Astrocyte (in vitro differentiated cells and primary cell): ENCODE data around the gene INPP5E. TPM values are rescaled to one million over a fixed set of nuclear protein-coding genes. Genes with fewer than 3 reads are reported as not detected.

Experiments used
- DNase-seq: peaks from one replicate; pipeline ENCODE4 v3.0.0-alpha.2; 2010; ENCODE audit warnings: low read depth
- FAIRE-seq: peaks from 2 replicates; lab custom pipeline; 2011; peaks lifted over from hg19 to GRCh38; lab: Jason Lieb, UNC
- H2AFZ ChIP-seq: 2 replicates; pipeline ENCODE4 v1.6.0; 2012; ENCODE audit warnings: low read depth, low read length, inconsistent platforms
- H3K27ac ChIP-seq: 2 replicates; pipeline ENCODE4 v1.5.1; 2011; ENCODE audit warnings: low read depth, low read length, inconsistent platforms
- H3K27me3 ChIP-seq: 2 replicates; pipeline ENCODE4 v1.6.0; 2011; ENCODE audit warnings: low read length, inconsistent platforms; ENCODE audit not compliant: insufficient read depth
- H3K36me3 ChIP-seq: 2 replicates; pipeline ENCODE4 v1.5.1; 2011; ENCODE audit warnings: low read length, inconsistent platforms; ENCODE audit not compliant: insufficient read depth
- H3K4me1 ChIP-seq: 2 replicates; pipeline ENCODE4 v1.5.1; 2011; ENCODE audit warnings: low read length, inconsistent platforms; ENCODE audit not compliant: insufficient read depth
- H3K4me2 ChIP-seq: 2 replicates; pipeline ENCODE4 v1.6.0; 2012; ENCODE audit warnings: low read length, inconsistent platforms
- H3K4me3 ChIP-seq: 2 replicates; pipeline ENCODE4 v1.5.1; 2011; ENCODE audit warnings: low read depth, mild to moderate bottlenecking, low read length, inconsistent platforms; ENCODE audit not compliant: insufficient read depth
- H3K79me2 ChIP-seq: 2 replicates; pipeline ENCODE4 v1.6.0; 2012; ENCODE audit warnings: mild to moderate bottlenecking, low read length, inconsistent platforms; ENCODE audit not compliant: insufficient read depth
- H3K9ac ChIP-seq: 2 replicates; pipeline ENCODE4 v1.6.0; 2012; ENCODE audit warnings: mild to moderate bottlenecking, low read length, inconsistent platforms
- H3K9me3 ChIP-seq: 2 replicates; pipeline ENCODE4 v1.5.1; 2012; ENCODE audit warnings: low read depth, mild to moderate bottlenecking, low read length, inconsistent platforms; ENCODE audit not compliant: insufficient read depth
- H4K20me1 ChIP-seq: 2 replicates; pipeline ENCODE4 v1.6.0; 2012; ENCODE audit warnings: low read length, inconsistent platforms; ENCODE audit not compliant: insufficient read depth
- H3K27ac Mint-ChIP-seq: one replicate; pipeline ENCODE4 v1.8.0; 2021; ENCODE audit warnings: mild to moderate bottlenecking, mixed read lengths; ENCODE audit not compliant: unreplicated experiment
- H3K27me3 Mint-ChIP-seq: one replicate; pipeline ENCODE4 v1.8.0; 2021; ENCODE audit warnings: low read depth, mixed read lengths; ENCODE audit not compliant: unreplicated experiment
- H3K36me3 Mint-ChIP-seq: one replicate; pipeline ENCODE4 v1.8.0; 2021; ENCODE audit warnings: low read depth, mixed read lengths; ENCODE audit not compliant: unreplicated experiment
- H3K4me1 Mint-ChIP-seq: one replicate; pipeline ENCODE4 v1.8.0; 2021; ENCODE audit warnings: low read depth, mixed read lengths; ENCODE audit not compliant: unreplicated experiment
- H3K4me3 Mint-ChIP-seq: one replicate; pipeline ENCODE4 v1.8.0; 2021; ENCODE audit warnings: mild to moderate bottlenecking, moderate library complexity, mixed read lengths; ENCODE audit not compliant: unreplicated experiment
- H3K9me3 Mint-ChIP-seq: one replicate; pipeline ENCODE4 v1.8.0; 2021; ENCODE audit warnings: mild to moderate bottlenecking, mixed read lengths; ENCODE audit not compliant: unreplicated experiment
- EZH2 ChIP-seq: IDR thresholded peaks from 2 replicates; pipeline ENCODE4 v1.6.1; 2012; ENCODE audit warnings: mild to moderate bottlenecking, low read length, inconsistent platforms; ENCODE audit not compliant: insufficient read depth
- total RNA-seq: library from RNA; stranded (reverse); gene quantifications from 2 replicates; pipeline ENCODE4 v1.2.1, GENCODE V29; 2021
- TF ChIP-seq, protein P1 (sequence below): IDR thresholded peaks from 2 replicates; pipeline ENCODE4 v1.5.1; 2011; ENCODE audit warnings: low read depth, mild to moderate bottlenecking, inconsistent platforms, low read length, moderate library complexity; ENCODE audit not compliant: insufficient read depth

INPP5E gene
- total RNA-seq, 1 donor from 2014 or later: 13.2 TPM

DNA sequence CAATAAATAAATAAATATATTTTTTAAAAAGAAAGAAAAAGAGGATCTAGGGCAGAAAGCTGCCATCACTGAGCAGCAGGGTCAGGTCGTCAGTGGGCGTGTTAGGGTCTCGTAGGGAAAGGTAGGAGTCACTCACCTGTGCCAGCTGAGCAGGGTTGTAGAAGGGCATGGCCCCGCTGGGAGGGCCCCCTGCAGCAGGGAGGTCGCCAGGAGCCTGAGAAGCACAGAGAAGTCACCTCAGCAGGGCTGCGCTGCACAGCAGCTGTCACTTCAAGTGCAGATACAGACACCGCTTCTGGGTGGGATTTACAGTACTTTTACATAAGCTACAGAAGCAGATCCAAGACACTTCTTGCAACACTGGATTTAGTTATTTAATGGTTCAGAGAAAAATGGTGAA lies 4.0 kb upstream of the INPP5E start:
- Histone ChIP-seq H3K4me2 (no peak overlapping the region), H3K79me2 (peaks cover 20% of the 10 kb centered on the region), H2AFZ (no peak overlapping the region), H3K9me3 (no peaks in the 10 kb centered on the region), H3K4me1 (peaks cover 24% of the 10 kb centered on the region), H4K20me1 (peaks cover 73% of the 10 kb centered on the region), H3K27ac (no peak overlapping the region), H3K4me3 (no peak overlapping the region), H3K36me3 (peaks cover 46% of the 10 kb centered on the region), H3K9ac (no peak overlapping the region), H3K27me3 (no peaks in the 10 kb centered on the region)
- Mint-ChIP-seq H3K4me1 (peaks cover 8% of the 10 kb centered on the region), H3K27me3 (no peaks in the 10 kb centered on the region), H3K9me3 (no peaks in the 10 kb centered on the region), H3K4me3 (no peak overlapping the region), H3K27ac (no peak overlapping the region), H3K36me3 (peaks cover 20% of the 10 kb centered on the region)
- DNase-seq (no peak), FAIRE-seq (no peak)
- TF ChIP-seq, protein P1, sequence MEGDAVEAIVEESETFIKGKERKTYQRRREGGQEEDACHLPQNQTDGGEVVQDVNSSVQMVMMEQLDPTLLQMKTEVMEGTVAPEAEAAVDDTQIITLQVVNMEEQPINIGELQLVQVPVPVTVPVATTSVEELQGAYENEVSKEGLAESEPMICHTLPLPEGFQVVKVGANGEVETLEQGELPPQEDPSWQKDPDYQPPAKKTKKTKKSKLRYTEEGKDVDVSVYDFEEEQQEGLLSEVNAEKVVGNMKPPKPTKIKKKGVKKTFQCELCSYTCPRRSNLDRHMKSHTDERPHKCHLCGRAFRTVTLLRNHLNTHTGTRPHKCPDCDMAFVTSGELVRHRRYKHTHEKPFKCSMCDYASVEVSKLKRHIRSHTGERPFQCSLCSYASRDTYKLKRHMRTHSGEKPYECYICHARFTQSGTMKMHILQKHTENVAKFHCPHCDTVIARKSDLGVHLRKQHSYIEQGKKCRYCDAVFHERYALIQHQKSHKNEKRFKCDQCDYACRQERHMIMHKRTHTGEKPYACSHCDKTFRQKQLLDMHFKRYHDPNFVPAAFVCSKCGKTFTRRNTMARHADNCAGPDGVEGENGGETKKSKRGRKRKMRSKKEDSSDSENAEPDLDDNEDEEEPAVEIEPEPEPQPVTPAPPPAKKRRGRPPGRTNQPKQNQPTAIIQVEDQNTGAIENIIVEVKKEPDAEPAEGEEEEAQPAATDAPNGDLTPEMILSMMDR: no peak
- no peak for TF ChIP-seq EZH2

DNA sequence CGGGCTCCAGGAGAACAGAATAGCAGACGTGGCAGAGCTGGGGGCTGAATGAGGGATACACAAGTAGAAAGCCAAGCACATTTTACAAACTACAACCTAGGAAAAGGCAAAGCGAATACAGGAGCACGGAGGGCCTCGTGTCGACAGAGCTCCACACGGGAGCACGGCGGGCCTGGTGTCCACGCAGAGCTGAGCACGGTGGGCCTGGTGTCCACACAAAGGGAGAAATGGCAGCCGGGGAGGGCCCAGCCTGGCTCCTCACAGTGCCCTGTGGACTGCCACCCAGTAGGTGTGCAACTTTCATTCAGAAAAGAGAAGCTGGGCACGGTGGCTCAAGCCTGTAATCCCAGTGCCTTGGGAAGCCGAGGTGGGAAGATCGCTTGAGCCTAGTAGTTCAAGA lies 3.4 kb upstream of the INPP5E start:
- no peaks in the 10 kb centered on the region for H3K9me3 Mint-ChIP-seq

DNA sequence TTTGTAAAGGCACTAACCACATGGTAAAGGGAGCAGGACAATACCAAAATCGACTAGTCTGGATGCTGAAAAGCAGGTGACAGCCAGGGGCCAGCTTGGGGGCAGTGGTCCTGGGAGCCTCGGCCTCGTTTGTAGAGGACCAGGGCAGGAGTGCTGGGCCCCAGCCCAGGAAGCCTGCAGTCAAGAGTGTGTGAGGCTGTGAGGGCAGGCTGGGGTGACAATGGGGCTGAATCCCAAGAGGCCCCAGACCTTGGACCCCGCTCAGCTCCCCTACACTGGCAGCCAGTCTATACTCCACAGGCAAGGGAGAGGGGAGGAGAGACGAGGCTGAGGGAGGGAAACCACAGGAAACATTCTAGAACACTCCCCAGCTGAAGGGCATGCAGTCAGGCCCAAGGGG lies 2.6 kb upstream of the INPP5E start:
- Mint-ChIP-seq H3K4me3 (no peak overlapping the region), H3K4me1 (peaks cover 15% of the 10 kb centered on the region), H3K36me3 (peaks cover 12% of the 10 kb centered on the region), H3K27ac (no peak overlapping the region), H3K27me3 (no peaks in the 10 kb centered on the region), H3K9me3 (no peaks in the 10 kb centered on the region)
- peaks cover 36% of the 10 kb centered on the region for H3K4me1 ChIP-seq
- peak overlapping the region; percentile 78 for H3K4me2 ChIP-seq
- H3K4me3 ChIP-seq: no peak overlapping the region
- peak overlapping the region; percentile 69 for H3K27ac ChIP-seq
- peaks cover 39% of the 10 kb centered on the region for H3K36me3 ChIP-seq
- FAIRE-seq (no peak), DNase-seq (no peak)
- peaks cover 34% of the 10 kb centered on the region for H3K79me2 ChIP-seq
- TF ChIP-seq, protein P1: no peak
- TF ChIP-seq EZH2: no peak
- no peak overlapping the region for H2AFZ ChIP-seq
- H3K27me3 ChIP-seq: no peaks in the 10 kb centered on the region
- no peaks in the 10 kb centered on the region for H3K9me3 ChIP-seq
- H3K9ac ChIP-seq: peak overlapping the region; percentile 53
- H4K20me1 ChIP-seq: peaks cover 75% of the 10 kb centered on the region

More for the DNA sequence above, 3.4 kb upstream of the INPP5E start:
- Histone ChIP-seq H3K79me2 (peaks cover 26% of the 10 kb centered on the region), H3K4me2 (no peak overlapping the region), H4K20me1 (peaks cover 75% of the 10 kb centered on the region), H3K36me3 (peaks cover 46% of the 10 kb centered on the region), H2AFZ (no peak overlapping the region), H3K27ac (no peak overlapping the region), H3K27me3 (no peaks in the 10 kb centered on the region), H3K9me3 (no peaks in the 10 kb centered on the region), H3K4me1 (peaks cover 28% of the 10 kb centered on the region), H3K4me3 (no peak overlapping the region), H3K9ac (no peak overlapping the region)
- H3K4me1 Mint-ChIP-seq: peaks cover 8% of the 10 kb centered on the region
- TF ChIP-seq, protein P1: no peak
- no peak for TF ChIP-seq EZH2
- FAIRE-seq: no peak
- H3K36me3 Mint-ChIP-seq: peaks cover 19% of the 10 kb centered on the region
- no peaks in the 10 kb centered on the region for H3K27me3 Mint-ChIP-seq
- no peak overlapping the region for H3K4me3 Mint-ChIP-seq
- no peak for DNase-seq
- peak overlapping the region; percentile 69 for H3K27ac Mint-ChIP-seq
